Panc1 (cell line): ENCODE measurements around the gene PFAS.

Experiments
- CTCF ChIP-seq: fragments of 450-650 bp; IDR thresholded peaks from 2 replicates; pipeline ENCODE4 v1.5.1; 2017; ENCODE audit warnings: mild to moderate bottlenecking
- POLR2AphosphoS5 ChIP-seq: IDR thresholded peaks from 2 replicates; pipeline ENCODE4 v1.6.1; 2012; ENCODE audit warnings: mild to moderate bottlenecking, low read depth, low read length, moderate library complexity
- REST ChIP-seq, 2 experiments: IDR thresholded peaks; 2 replicates each; pipeline ENCODE4 v1.6.1; 2011 to 2012; ENCODE audit warnings: low read depth in 2 of 2, control low read depth in 1 of 2, low read length in 1 of 2, mild to moderate bottlenecking in 1 of 2, moderate library complexity in 1 of 2; ENCODE audit not compliant: insufficient read depth in 1 of 2
- SIN3A ChIP-seq: IDR thresholded peaks from 2 replicates; pipeline ENCODE4 v1.6.1; 2012; ENCODE audit warnings: low read depth, mild to moderate bottlenecking, low read length, moderate library complexity, borderline replicate concordance; ENCODE audit not compliant: insufficient read depth
- TCF7L2 ChIP-seq: IDR thresholded peaks from 2 replicates; pipeline ENCODE4 v1.6.1; 2011; ENCODE audit warnings: mild to moderate bottlenecking, low read depth, low read length, inconsistent platforms

GRCh38 chr17:8204761-8205555 is 44.1 kb upstream of the PFAS start:
- TF ChIP-seq POLR2AphosphoS5 (peak; percentile 58; the same call in 1 of the 2 replicates), REST (IDR thresholded peaks at IDR 0.05; ENCODE audit: insufficient read depth in 1 of 2, low read depth in 2 of 2, low read length in 1 of 2) (no peak), SIN3A (0 out of 2 replicates have a peak, but pooled peaks have one; percentile 22), CTCF (no peak), TCF7L2 (no peak)
